Ishikawa (cell line): ENCODE measurements around the gene PRR14L.

ENCODE experiments used
- CEBPB ChIP-seq: IDR thresholded peaks from 2 replicates; pipeline ENCODE4 v1.6.1; 2012
- CREB1 ChIP-seq: IDR thresholded peaks from 2 replicates; pipeline ENCODE4 v1.6.1; 2012; ENCODE audit warnings: low read depth
- EGR1 ChIP-seq: IDR thresholded peaks from 2 replicates; pipeline ENCODE4 v1.6.1; 2012
- EP300 ChIP-seq: IDR thresholded peaks from 2 replicates; pipeline ENCODE4 v1.6.1; 2012; ENCODE audit warnings: borderline replicate concordance
- FOXM1 ChIP-seq: IDR thresholded peaks from 2 replicates; pipeline ENCODE4 v1.6.1; 2012; ENCODE audit warnings: low read depth, borderline replicate concordance
- NFIC ChIP-seq: IDR thresholded peaks from 2 replicates; pipeline ENCODE4 v1.6.1; 2012
- RAD21 ChIP-seq: IDR thresholded peaks from 2 replicates; pipeline ENCODE4 v1.6.1; 2012; ENCODE audit warnings: low read depth
- TAF1 ChIP-seq: IDR thresholded peaks from 2 replicates; pipeline ENCODE4 v1.6.1; 2012; ENCODE audit warnings: low read depth, mild to moderate bottlenecking
- TCF12 ChIP-seq: IDR thresholded peaks from 2 replicates; pipeline ENCODE4 v1.6.1; 2012; ENCODE audit warnings: low read depth
- TEAD4 ChIP-seq: IDR thresholded peaks from 2 replicates; pipeline ENCODE4 v1.6.1; 2012
- YY1 ChIP-seq: IDR thresholded peaks from 2 replicates; pipeline ENCODE4 v1.6.1; 2012; ENCODE audit warnings: low read depth
- ZBTB7A ChIP-seq: IDR thresholded peaks from 2 replicates; pipeline ENCODE4 v1.6.1; 2012; ENCODE audit warnings: low read depth
- TF ChIP-seq, protein P1 (sequence below): IDR thresholded peaks from 2 replicates; pipeline ENCODE4 v1.6.1; 2012; ENCODE audit warnings: low read depth, mild to moderate bottlenecking
- TF ChIP-seq, protein P2 (sequence below): IDR thresholded peaks from 2 replicates; pipeline ENCODE4 v1.6.1; 2012
- TF ChIP-seq, protein P3 (sequence below): IDR thresholded peaks from 2 replicates; pipeline ENCODE4 v1.6.1; 2012

Gene PRR14L

DNA sequence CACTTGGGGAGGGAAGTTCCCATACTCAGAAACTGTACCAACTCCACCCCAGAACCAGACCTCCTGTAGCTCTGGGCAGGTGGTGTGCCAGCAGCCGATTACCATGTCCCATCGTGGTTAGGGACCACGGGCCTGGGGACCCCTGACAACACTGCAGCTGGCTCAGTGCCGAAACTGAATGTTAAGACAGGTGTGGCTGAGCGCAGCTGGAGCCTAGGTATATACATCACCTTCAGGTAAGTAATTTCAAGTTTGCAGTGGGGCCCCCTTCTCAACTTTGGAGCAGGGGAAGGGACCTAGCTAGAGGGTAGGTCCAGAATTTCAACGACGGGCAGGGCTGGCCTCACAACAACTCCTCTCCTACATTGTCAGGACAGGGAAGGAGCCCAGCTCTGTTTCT is 67.2 kb downstream of the PRR14L start:
- TF ChIP-seq ZBTB7A (no peak), RAD21 (no peak), TAF1 (no peak), EGR1 (no peak), CREB1 (no peak), CEBPB (no peak), NFIC (no peak), TEAD4 (no peak), YY1 (no peak), FOXM1 (no peak)
- TF ChIP-seq, protein P1, sequence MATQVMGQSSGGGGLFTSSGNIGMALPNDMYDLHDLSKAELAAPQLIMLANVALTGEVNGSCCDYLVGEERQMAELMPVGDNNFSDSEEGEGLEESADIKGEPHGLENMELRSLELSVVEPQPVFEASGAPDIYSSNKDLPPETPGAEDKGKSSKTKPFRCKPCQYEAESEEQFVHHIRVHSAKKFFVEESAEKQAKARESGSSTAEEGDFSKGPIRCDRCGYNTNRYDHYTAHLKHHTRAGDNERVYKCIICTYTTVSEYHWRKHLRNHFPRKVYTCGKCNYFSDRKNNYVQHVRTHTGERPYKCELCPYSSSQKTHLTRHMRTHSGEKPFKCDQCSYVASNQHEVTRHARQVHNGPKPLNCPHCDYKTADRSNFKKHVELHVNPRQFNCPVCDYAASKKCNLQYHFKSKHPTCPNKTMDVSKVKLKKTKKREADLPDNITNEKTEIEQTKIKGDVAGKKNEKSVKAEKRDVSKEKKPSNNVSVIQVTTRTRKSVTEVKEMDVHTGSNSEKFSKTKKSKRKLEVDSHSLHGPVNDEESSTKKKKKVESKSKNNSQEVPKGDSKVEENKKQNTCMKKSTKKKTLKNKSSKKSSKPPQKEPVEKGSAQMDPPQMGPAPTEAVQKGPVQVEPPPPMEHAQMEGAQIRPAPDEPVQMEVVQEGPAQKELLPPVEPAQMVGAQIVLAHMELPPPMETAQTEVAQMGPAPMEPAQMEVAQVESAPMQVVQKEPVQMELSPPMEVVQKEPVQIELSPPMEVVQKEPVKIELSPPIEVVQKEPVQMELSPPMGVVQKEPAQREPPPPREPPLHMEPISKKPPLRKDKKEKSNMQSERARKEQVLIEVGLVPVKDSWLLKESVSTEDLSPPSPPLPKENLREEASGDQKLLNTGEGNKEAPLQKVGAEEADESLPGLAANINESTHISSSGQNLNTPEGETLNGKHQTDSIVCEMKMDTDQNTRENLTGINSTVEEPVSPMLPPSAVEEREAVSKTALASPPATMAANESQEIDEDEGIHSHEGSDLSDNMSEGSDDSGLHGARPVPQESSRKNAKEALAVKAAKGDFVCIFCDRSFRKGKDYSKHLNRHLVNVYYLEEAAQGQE: no peak

DNA sequence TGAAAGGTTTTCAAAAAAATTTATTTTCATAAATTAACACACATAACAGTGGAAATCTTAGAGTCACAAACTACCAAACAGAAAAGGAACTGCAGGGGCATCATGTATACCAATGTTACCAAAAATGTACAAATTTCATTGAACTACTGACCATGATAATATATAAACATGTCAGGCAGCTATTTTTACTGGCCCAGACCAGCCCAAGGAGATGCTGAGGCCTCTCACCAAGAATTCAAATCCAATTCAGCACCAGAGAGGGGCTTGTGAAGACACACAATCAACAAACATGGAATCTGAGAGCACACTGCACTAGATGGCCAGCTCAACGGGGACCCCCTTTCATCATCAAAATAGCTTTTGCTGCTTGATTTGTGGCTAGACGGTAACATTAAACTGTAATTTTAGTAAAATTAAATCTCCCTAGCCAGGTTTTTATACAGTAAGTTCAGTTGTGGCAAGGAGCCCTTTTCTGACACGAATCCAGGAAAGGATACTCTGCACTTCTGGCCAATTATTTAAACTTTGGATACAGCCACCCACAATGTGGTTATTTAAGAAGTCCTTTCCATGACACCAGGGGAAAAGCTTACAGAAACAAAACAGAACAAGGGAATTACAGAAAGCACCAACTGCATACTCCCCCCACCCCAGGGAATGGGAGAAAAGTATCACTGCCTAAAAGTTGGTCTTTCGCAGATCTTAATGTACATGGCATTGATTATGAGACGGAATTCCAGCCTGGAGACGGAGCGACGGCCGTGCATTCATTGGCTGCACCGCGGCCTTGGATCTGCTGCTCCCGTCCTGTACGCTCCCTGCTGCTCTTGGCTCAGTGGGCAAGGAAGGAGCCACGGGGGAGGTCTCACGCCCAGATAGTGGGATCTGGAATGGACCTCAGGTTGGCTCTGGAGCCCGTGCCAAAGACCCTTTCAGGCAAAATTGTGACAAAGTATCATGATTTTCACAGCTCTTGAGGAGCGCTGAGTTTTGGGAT is 68.3 kb downstream of the PRR14L start:
- TF ChIP-seq CREB1 (no peak), TCF12 (no peak), CEBPB (no peak), TEAD4 (no peak), EP300 (no peak), EGR1 (no peak), NFIC (no peak), FOXM1 (no peak)
- TF ChIP-seq, protein P1: no peak
- TF ChIP-seq, protein P2, sequence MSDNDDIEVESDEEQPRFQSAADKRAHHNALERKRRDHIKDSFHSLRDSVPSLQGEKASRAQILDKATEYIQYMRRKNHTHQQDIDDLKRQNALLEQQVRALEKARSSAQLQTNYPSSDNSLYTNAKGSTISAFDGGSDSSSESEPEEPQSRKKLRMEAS: no peak

DNA sequence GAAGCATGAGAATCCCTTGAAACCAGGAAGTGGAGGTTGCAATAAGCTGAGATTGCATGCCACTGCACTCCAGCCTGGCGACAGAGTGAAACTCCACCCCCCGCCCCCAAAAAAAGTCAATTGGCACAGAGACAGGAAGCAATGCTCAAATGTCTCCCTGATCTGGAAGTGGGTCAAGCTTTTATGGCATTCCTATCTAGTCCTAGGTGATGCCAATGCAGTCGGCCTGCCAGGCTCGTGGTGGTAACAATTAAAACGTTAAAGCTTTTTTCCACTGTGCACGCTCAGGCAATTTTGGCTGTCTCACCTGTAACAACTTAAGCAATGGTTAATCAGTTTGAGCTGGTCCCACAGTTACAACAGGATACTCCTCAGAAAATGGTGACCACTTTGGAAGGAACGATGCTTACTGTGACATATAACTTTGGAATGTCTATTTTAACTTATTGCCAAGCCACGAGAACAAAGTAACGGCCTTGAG is 69.0 kb downstream of the PRR14L start:
- TF ChIP-seq, protein P1: no peak
- TF ChIP-seq, protein P2: no peak
- TF ChIP-seq ZBTB7A (no peak), CEBPB (no peak), FOXM1 (no peak), TEAD4 (no peak), YY1 (no peak), NFIC (no peak), CREB1 (no peak), TCF12 (no peak), EP300 (no peak), TAF1 (no peak), EGR1 (no peak), RAD21 (no peak)
- TF ChIP-seq, protein P3, sequence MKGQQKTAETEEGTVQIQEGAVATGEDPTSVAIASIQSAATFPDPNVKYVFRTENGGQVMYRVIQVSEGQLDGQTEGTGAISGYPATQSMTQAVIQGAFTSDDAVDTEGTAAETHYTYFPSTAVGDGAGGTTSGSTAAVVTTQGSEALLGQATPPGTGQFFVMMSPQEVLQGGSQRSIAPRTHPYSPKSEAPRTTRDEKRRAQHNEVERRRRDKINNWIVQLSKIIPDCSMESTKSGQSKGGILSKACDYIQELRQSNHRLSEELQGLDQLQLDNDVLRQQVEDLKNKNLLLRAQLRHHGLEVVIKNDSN: no peak

DNA sequence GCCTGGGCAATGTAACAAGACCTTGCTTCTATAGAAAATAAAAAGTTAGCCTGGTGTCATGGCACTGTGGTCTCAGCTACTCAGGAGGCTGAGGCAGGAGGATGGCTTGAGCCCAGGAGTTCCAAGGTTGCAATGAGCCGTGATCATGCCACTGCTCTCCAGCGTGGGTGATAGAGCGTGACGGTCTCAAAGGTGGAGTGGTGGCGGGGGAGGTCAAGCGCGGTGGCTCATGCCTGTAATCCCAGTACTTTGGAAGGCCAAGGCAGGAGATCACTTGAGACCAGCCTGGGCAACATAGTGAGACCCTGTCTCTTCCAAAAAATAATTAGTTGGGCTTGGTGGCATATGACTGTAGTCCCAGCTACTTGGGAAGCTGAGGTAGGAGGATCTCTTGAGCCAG is 71.2 kb downstream of the PRR14L start:
- TF ChIP-seq FOXM1 (no peak), EGR1 (no peak), EP300 (no peak), CEBPB (no peak), TAF1 (no peak), TEAD4 (no peak), ZBTB7A (no peak), RAD21 (no peak), TCF12 (no peak), NFIC (no peak)
- TF ChIP-seq, protein P2: no peak
- TF ChIP-seq, protein P3: no peak
- TF ChIP-seq, protein P1: no peak
